Smooth muscle cell (in vitro differentiated cells): ENCODE measurements around the gene ME3. TPM values are rescaled to one million over a fixed set of nuclear protein-coding genes. Genes with fewer than 3 reads are reported as not detected.

Experiments used
- DNase-seq: peaks from one replicate; lab custom pipeline; 2025; ENCODE audit not compliant: unreplicated experiment; lab: John Stamatoyannopoulos, UW
- H2AFZ ChIP-seq: fragments of 200-600 bp; sonication (generic); 2 replicates; pipeline ENCODE4 v1.6.0; 2016; ENCODE audit warnings: antibody characterized with exemption, low read depth, mild to moderate bottlenecking
- H3F3A ChIP-seq: fragments of 200-600 bp; sonication (generic); 2 replicates; pipeline ENCODE4 v1.6.0; 2017; ENCODE audit warnings: antibody characterized with exemption, low read depth
- H3K27ac ChIP-seq: fragments of 200-600 bp; sonication (generic); 2 replicates; pipeline ENCODE4 v1.5.1; 2016; ENCODE audit warnings: low read depth, mild to moderate bottlenecking
- H3K27me3 ChIP-seq: fragments of 200-600 bp; sonication (generic); 2 replicates; pipeline ENCODE4 v1.6.1; 2016; ENCODE audit warnings: low read depth, mild to moderate bottlenecking
- H3K36me3 ChIP-seq: fragments of 200-600 bp; sonication (generic); 2 replicates; pipeline ENCODE4 v1.5.1; 2016; ENCODE audit warnings: low read depth
- H3K4me1 ChIP-seq: fragments of 200-600 bp; sonication (generic); 2 replicates; pipeline ENCODE4 v1.5.1; 2016; ENCODE audit warnings: low read depth
- H3K4me2 ChIP-seq: fragments of 200-600 bp; sonication (generic); 2 replicates; pipeline ENCODE4 v1.6.0; 2016; ENCODE audit warnings: mild to moderate bottlenecking
- H3K4me3 ChIP-seq: fragments of 200-600 bp; sonication (generic); 2 replicates; pipeline ENCODE4 v1.5.1; 2016; ENCODE audit warnings: mild to moderate bottlenecking
- H3K79me2 ChIP-seq: fragments of 200-600 bp; sonication (generic); 2 replicates; pipeline ENCODE4 v1.6.0; 2016; ENCODE audit warnings: low read depth, mild to moderate bottlenecking
- H3K9ac ChIP-seq: fragments of 200-600 bp; sonication (generic); 2 replicates; pipeline ENCODE4 v1.6.0; 2016; ENCODE audit warnings: low read depth
- H3K9me3 ChIP-seq: fragments of 200-600 bp; sonication (generic); replicated peaks from 2 replicates; pipeline ENCODE4 v1.5.1; 2016; ENCODE audit warnings: low read depth
- H4K20me1 ChIP-seq: fragments of 200-600 bp; sonication (generic); 2 replicates; pipeline ENCODE4 v1.6.0; 2016; ENCODE audit warnings: low read depth
- WGBS: methylation state at CpG from one replicate; pipeline ENCODE4 v1.1.7; 2016; ENCODE audit warnings: low lambda C conversion rate; 5-methylcytosine and 5-hydroxymethylcytosine counted together
- polyA plus RNA-seq: library from polyadenylated mRNA; unstranded; fragments of >200 nt; fragmentation: Nextera tagmentation; extraction: Ambion mirVana; gene quantifications from 2 replicates; pipeline ENCODE4 v1.2.1, GENCODE V29; 2016
- total RNA-seq: library from RNA; depleted of rRNA; stranded (reverse); fragments of >200 nt; gene quantifications from 2 replicates; pipeline ENCODE4 v1.2.3, GENCODE V29; 2014
- TF ChIP-seq, protein P1 (sequence below): fragments of 200-600 bp; sonication (generic); IDR thresholded peaks from 2 replicates; pipeline ENCODE4 v1.5.1; 2017; ENCODE audit warnings: borderline replicate concordance, mild to moderate bottlenecking, antibody characterized with exemption; ENCODE audit not compliant: insufficient read depth, poor library complexity, severe bottlenecking

The ME3 gene
- total and polyA plus RNA-seq, 2 experiments from 2014 or later, result 4.2 to 8.4 TPM

DNA sequence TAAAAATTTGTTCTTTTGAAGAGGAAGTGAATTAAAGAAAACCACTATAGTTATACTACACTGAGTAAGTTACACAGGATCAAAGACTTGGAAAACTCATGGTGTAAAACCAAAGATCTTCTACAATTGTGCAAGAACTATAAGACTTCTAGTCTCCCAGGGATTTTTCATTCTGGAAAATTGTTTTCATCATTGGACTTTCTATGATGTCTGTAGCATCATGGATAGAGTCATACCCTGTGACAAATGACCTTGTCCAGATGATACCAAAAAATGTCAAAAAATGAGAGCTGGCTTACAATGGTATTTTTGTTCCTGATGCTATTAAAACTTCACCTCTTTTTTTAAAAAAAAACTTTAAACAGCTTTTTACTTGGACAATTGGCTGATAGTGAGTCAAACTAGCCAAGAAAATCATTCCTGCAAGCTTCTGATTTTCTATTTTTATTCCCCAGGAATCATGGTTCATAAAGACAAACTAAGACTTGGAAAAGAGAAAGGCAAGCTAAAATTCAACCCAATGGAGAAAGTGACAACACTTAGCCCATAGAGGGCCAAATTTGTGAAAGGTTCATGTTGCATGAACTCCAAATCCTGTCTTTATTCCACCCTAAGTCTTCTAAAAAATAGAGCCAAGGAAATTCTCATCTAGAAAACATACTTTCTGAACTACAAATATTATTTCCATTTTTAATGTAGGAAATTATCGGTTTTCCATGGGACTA lies 30.7 kb downstream of the ME3 start:
- H3K4me3 ChIP-seq, result no peak overlapping the region
- no peak overlapping the region for H2AFZ ChIP-seq
- H3K4me1 ChIP-seq, result peaks cover 10% of the 10 kb centered on the region
- no peaks in the 10 kb centered on the region for H4K20me1 ChIP-seq
- no peak for DNase-seq
- 100% methylated on average over 1 of the region's 1 CpG for WGBS
- TF ChIP-seq, protein P1, sequence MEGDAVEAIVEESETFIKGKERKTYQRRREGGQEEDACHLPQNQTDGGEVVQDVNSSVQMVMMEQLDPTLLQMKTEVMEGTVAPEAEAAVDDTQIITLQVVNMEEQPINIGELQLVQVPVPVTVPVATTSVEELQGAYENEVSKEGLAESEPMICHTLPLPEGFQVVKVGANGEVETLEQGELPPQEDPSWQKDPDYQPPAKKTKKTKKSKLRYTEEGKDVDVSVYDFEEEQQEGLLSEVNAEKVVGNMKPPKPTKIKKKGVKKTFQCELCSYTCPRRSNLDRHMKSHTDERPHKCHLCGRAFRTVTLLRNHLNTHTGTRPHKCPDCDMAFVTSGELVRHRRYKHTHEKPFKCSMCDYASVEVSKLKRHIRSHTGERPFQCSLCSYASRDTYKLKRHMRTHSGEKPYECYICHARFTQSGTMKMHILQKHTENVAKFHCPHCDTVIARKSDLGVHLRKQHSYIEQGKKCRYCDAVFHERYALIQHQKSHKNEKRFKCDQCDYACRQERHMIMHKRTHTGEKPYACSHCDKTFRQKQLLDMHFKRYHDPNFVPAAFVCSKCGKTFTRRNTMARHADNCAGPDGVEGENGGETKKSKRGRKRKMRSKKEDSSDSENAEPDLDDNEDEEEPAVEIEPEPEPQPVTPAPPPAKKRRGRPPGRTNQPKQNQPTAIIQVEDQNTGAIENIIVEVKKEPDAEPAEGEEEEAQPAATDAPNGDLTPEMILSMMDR, result no peak
- no peaks in the 10 kb centered on the region for H3F3A ChIP-seq
- H3K79me2 ChIP-seq, result no peaks in the 10 kb centered on the region
- H3K36me3 ChIP-seq, result no peaks in the 10 kb centered on the region
- H3K27me3 ChIP-seq, result no peaks in the 10 kb centered on the region
- peak overlapping the region; percentile 26 for H3K27ac ChIP-seq
- H3K9me3 ChIP-seq, result no peaks in the 10 kb centered on the region
- H3K9ac ChIP-seq, result no peak overlapping the region
- no peak overlapping the region for H3K4me2 ChIP-seq

- H3F3A ChIP-seq, result peaks cover 8% of the 10 kb centered on the region
- WGBS, result 41% methylated on average over 1 of the region's 1 CpG
- H3K36me3 ChIP-seq, result no peaks in the 10 kb centered on the region
- TF ChIP-seq, protein P1, result no peak
- H3K9me3 ChIP-seq, result no peaks in the 10 kb centered on the region
- no peak overlapping the region for H3K9ac ChIP-seq
- H3K4me1 ChIP-seq, result peaks cover 16% of the 10 kb centered on the region
- DNase-seq, result no peak
- no peak overlapping the region for H3K4me3 ChIP-seq
- peak overlapping the region; percentile 56 for H3K4me2 ChIP-seq
- no peaks in the 10 kb centered on the region for H4K20me1 ChIP-seq
- peak overlapping the region; percentile 72 for H3K27ac ChIP-seq
- H2AFZ ChIP-seq, result peak overlapping the region; percentile 5
- H3K27me3 ChIP-seq, result no peaks in the 10 kb centered on the region
- no peaks in the 10 kb centered on the region for H3K79me2 ChIP-seq
Measured at GRCh38 chr11:86639137-86639536, 33.3 kb downstream of the ME3 start.

DNA sequence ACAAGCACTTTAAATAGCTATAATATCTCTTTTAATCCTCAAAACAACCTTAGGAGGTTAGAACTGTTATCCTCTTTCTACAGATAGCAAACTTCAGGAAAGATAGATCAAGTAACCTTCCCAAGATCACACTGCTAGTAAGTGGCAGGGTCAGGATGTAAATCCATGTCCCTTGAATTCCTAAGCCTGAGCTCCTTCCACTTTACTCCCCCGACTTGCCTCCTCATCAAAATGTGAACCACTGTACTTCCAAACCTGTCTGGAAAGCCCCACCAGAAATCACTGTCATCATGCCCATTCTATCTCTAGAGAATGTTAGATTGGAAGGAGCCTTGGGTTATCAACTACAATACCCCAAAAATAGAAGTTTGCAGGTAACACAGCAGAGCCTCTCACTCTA lies 33.7 kb downstream of the ME3 start:
- DNase-seq, result no peak
- H3K4me3 ChIP-seq, result no peak overlapping the region
- H2AFZ ChIP-seq, result peak overlapping the region; percentile 5
- peaks cover 16% of the 10 kb centered on the region for H3K4me1 ChIP-seq
- TF ChIP-seq, protein P1, result no peak
- H3K9me3 ChIP-seq, result no peaks in the 10 kb centered on the region
- peaks cover 8% of the 10 kb centered on the region for H3F3A ChIP-seq
- H4K20me1 ChIP-seq, result no peaks in the 10 kb centered on the region
- H3K36me3 ChIP-seq, result no peaks in the 10 kb centered on the region
- H3K79me2 ChIP-seq, result no peaks in the 10 kb centered on the region
- H3K27ac ChIP-seq, result peak overlapping the region; percentile 72
- 63% methylated on average over 1 of the region's 1 CpG for WGBS
- peak overlapping the region; percentile 56 for H3K4me2 ChIP-seq
- no peak overlapping the region for H3K9ac ChIP-seq
- H3K27me3 ChIP-seq, result no peaks in the 10 kb centered on the region

- no peak overlapping the region for H3K9ac ChIP-seq
- TF ChIP-seq, protein P1, result no peak
- no peaks in the 10 kb centered on the region for H3K36me3 ChIP-seq
- no peaks in the 10 kb centered on the region for H3K9me3 ChIP-seq
- H3K27me3 ChIP-seq, result no peaks in the 10 kb centered on the region
- H3F3A ChIP-seq, result peaks cover 8% of the 10 kb centered on the region
- DNase-seq, result no peak
- H3K4me1 ChIP-seq, result peaks cover 21% of the 10 kb centered on the region
- H3K27ac ChIP-seq, result peak overlapping the region; percentile 72
- no peaks in the 10 kb centered on the region for H3K79me2 ChIP-seq
- no peak overlapping the region for H2AFZ ChIP-seq
- H3K4me3 ChIP-seq, result no peak overlapping the region
- peak overlapping the region; percentile 56 for H3K4me2 ChIP-seq
- H4K20me1 ChIP-seq, result no peaks in the 10 kb centered on the region
Measured at GRCh38 chr11:86637988-86638387, 34.4 kb downstream of the ME3 start.
